K562 (cell line): ENCODE measurements around the gene RSAD1. TPM values are rescaled to one million over a fixed set of nuclear protein-coding genes. Genes with fewer than 3 reads are reported as not detected.

Experiments
- ATAC-seq: fragments of 200-7000 bp; cut with Tn5 transposase; 3 replicates; pipeline ENCODE4 v1.9.1; 2020; ENCODE audit warnings: moderate library complexity
- BruUV-seq: library from RNA; stranded (reverse); fragments of 400-500 nt; replicated peaks from 2 replicates; lab custom pipeline; 2021; lab: Mats Ljungman, UMichigan
- CTCF ChIA-PET: fragments of 300-600 bp; formaldehyde crosslinking; extraction: SDS; loops from one replicate; lab custom pipeline; 2021; ENCODE audit warnings: low intra/inter-chr PET ratio; lab: Yijun Ruan, JAX
- POLR2A ChIA-PET: fragments of 300-600, 350-650 bp; sonication (Branson Sonifier 250); formaldehyde crosslinking; extraction: SDS; loops from one replicate; lab custom pipeline; 2021; ENCODE audit warnings: antibody characterized with exemption, inconsistent platforms; lab: Yijun Ruan, JAX
- DNase-seq, 4 experiments: peaks; one replicate each; pipeline versions ENCODE4 v3.0.0 to v3.0.0-alpha.2; 2011 to 2018; ENCODE audit warnings: low spot score in 3 of 4, mixed read lengths in 3 of 4; ENCODE audit errors: extremely low read depth in 1 of 4
- FAIRE-seq: peaks from 2 replicates; lab custom pipeline; 2011; peaks lifted over from hg19 to GRCh38; lab: Jason Lieb, UNC
- H2AFZ ChIP-seq: 2 replicates; pipeline ENCODE4 v1.6.0; 2011; ENCODE audit warnings: low read depth, low read length, control low read depth, inconsistent platforms
- H3K27ac ChIP-seq: fragments of 200-600 bp; 3 replicates; pipeline ENCODE4 v1.8.0; 2011; ENCODE audit warnings: low read depth, mild to moderate bottlenecking, control low read depth, inconsistent platforms, low read length, moderate library complexity, mixed read lengths; ENCODE audit errors: extremely low read depth
- H3K27me3 ChIP-seq, 2 experiments: fragments of 300-600 bp in 1 of 2; 2 replicates in 1 of 2; 3 replicates in 1 of 2; pipeline versions ENCODE4 v1.6.0 to v1.8.0; 2011; ENCODE audit warnings: inconsistent platforms in 2 of 2, low read length in 2 of 2, mild to moderate bottlenecking in 1 of 2, mixed read lengths in 1 of 2, moderate library complexity in 1 of 2; ENCODE audit not compliant: control insufficient read depth in 2 of 2, insufficient read depth in 2 of 2
- H3K36me3 ChIP-seq: fragments of 300-600 bp; 3 replicates; pipeline ENCODE4 v1.8.0; 2011; ENCODE audit warnings: mild to moderate bottlenecking, low read length, inconsistent platforms; ENCODE audit not compliant: control insufficient read depth, insufficient read depth
- H3K4me1 ChIP-seq, 2 experiments: fragments of 200-600 bp in 1 of 2; replicated peaks in 1 of 2; 2 replicates in 1 of 2; 3 replicates in 1 of 2; pipeline versions ENCODE4 v1.5.1 to v1.8.0; 2011; ENCODE audit warnings: inconsistent platforms in 2 of 2, low read length in 2 of 2, mild to moderate bottlenecking in 1 of 2, mixed read lengths in 1 of 2, moderate library complexity in 1 of 2; ENCODE audit not compliant: control insufficient read depth in 2 of 2, insufficient read depth in 2 of 2
- H3K4me2 ChIP-seq: 2 replicates; pipeline ENCODE4 v1.6.1; 2011; ENCODE audit warnings: low read length, control low read depth, inconsistent platforms, mixed read lengths; ENCODE audit not compliant: insufficient read depth
- H3K4me3 ChIP-seq: fragments of 200-600 bp; sonication (generic), shearing (Covaris generic); 2 replicates; pipeline ENCODE4 v1.5.1; 2016; ENCODE audit warnings: control low read depth, inconsistent platforms
- H3K79me2 ChIP-seq: fragments of 200-600 bp; 3 replicates; pipeline ENCODE4 v1.8.0; 2011; ENCODE audit warnings: low read length, inconsistent platforms; ENCODE audit not compliant: control insufficient read depth, insufficient read depth
- H3K9ac ChIP-seq, 2 experiments: 2 replicates each; pipeline versions ENCODE4 v1.6.0 to v1.6.1; 2011; ENCODE audit warnings: low read depth in 2 of 2, low read length in 2 of 2, control low read depth in 1 of 2, inconsistent platforms in 1 of 2, mild to moderate bottlenecking in 1 of 2, mixed read lengths in 1 of 2; ENCODE audit not compliant: insufficient read depth in 1 of 2
- H3K9me1 ChIP-seq: one replicate; pipeline ENCODE4 v1.6.0; 2011; ENCODE audit warnings: inconsistent platforms, mild to moderate bottlenecking, low read length, moderate library complexity; ENCODE audit not compliant: control insufficient read depth, insufficient read depth
- H3K9me3 ChIP-seq: replicated peaks from 2 replicates; pipeline ENCODE4 v1.5.1; 2011; ENCODE audit warnings: low read depth, low read length, inconsistent platforms; ENCODE audit not compliant: control insufficient read depth, insufficient read depth
- H4K20me1 ChIP-seq: replicated peaks from 2 replicates; pipeline ENCODE4 v1.6.1; 2011; ENCODE audit warnings: low read length, inconsistent platforms, mixed read lengths; ENCODE audit not compliant: control insufficient read depth, insufficient read depth
- BCL6 ChIP-seq: fragments of 250-450 bp; sonication (Bioruptor Pico); IDR thresholded peaks from 2 replicates; pipeline ENCODE4 v1.4.0; 2020
- BHLHE40 ChIP-seq: IDR thresholded peaks from 2 replicates; pipeline ENCODE4 v1.6.1; 2011; ENCODE audit warnings: low read length, improper control_type of control experiment
- CEBPG ChIP-seq, 3 experiments: fragments of 200-800 bp in 1 of 3; sonication (Bioruptor generic) in 1 of 3; sonication (generic) in 1 of 3; formaldehyde crosslinking in 1 of 3; IDR thresholded peaks in 2 of 3; conservative IDR thresholded peaks in 1 of 3; 2 replicates each; pipeline versions ENCODE4 v1.6.1 to v1.8.0; 2016 to 2022; ENCODE audit warnings: missing compliant biosample characterization in 2 of 3, missing genetic modification characterization in 2 of 3, mild to moderate bottlenecking in 1 of 3, missing genetic modification reagents in 1 of 3
- ELK1 ChIP-seq: sonication (generic); formaldehyde crosslinking; IDR thresholded peaks from 2 replicates; pipeline ENCODE4 v1.8.1; 2022; ENCODE audit warnings: missing genetic modification reagents
- GABPB1 ChIP-seq: sonication (generic); formaldehyde crosslinking; IDR thresholded peaks from 2 replicates; pipeline ENCODE4 v1.8.0; 2022; ENCODE audit warnings: mild to moderate bottlenecking, missing genetic modification reagents
- NFRKB ChIP-seq: fragments of 450-650 bp; IDR thresholded peaks from 2 replicates; pipeline ENCODE4 v1.6.1; 2016; ENCODE audit warnings: low read depth
- SMARCA5 ChIP-seq: fragments of 450-650 bp; IDR thresholded peaks from 2 replicates; pipeline ENCODE4 v1.6.1; 2016
- ZBTB5 ChIP-seq: fragments of 450-650 bp; IDR thresholded peaks from 2 replicates; pipeline ENCODE4 v1.6.1; 2017; ENCODE audit warnings: antibody characterized with exemption
- WGBS: fragments of 100-300 bp; shearing (Covaris generic); methylation state at CpG from one replicate; pipeline ENCODE4 v1.1.6; 2016; ENCODE audit warnings: low coverage, mixed read lengths; ENCODE audit not compliant: insufficient coverage; ENCODE audit errors: missing lambda C conversion rate; 5-methylcytosine and 5-hydroxymethylcytosine counted together
- in situ Hi-C: fragments of 300-500 bp; cut with MboI; formaldehyde crosslinking; loops from 4 replicates; pipeline ENCODE4 v1.15.0; 2018; ENCODE audit warnings: inconsistent platforms, mixed read lengths
- intact Hi-C: fragments of 100-400 bp; cut with micrococcal nuclease; formaldehyde crosslinking; loops from 2 replicates; pipeline ENCODE4 v1.14.2; 2022
- polyA plus RNA-seq, 8 experiments: library from polyadenylated mRNA; depleted of rRNA in 4 of 8; stranded (reverse) in 5 of 8; unstranded in 3 of 8; fragments of >200 nt; fragmentation: Nextera tagmentation in 2 of 8; fragmentation: Illumina TruSeq in 1 of 8; extraction: Ambion mirVana in 2 of 8; extraction: Trizol in 1 of 8; gene quantifications; 2 replicates each; pipeline versions ENCODE4 v1.2.1 to v1.2.3, GENCODE V29; 2011 to 2014; ENCODE audit warnings: inconsistent platforms in 1 of 8, missing spikeins in 1 of 8
- total RNA-seq, 7 experiments: library from RNA; depleted of rRNA in 6 of 7; stranded (reverse); fragments of >200 nt in 6 of 7; fragmentation: Illumina TruSeq in 2 of 7; extraction: Trizol in 2 of 7; gene quantifications; 2 replicates each; pipeline versions ENCODE4 v1.2.1 to v1.2.3, GENCODE V29; 2011 to 2021; ENCODE audit warnings: low replicate concordance in 1 of 7

The RSAD1 gene
- total and polyA plus RNA-seq, 9 of the 15 experiments (the other 6 are each of a cell fraction or from before 2014, with no cell fraction given): 4.5 to 42.5 (median 26.8) TPM

GRCh38 chr17:50533185-50533584 is 54.5 kb downstream of the RSAD1 start:
- TF ChIP-seq BHLHE40: no peak
- TF ChIP-seq ELK1 (CRISPR knock-in tag): no peak
- TF ChIP-seq SMARCA5: no peak
- no peak for TF ChIP-seq NFRKB
- TF ChIP-seq GABPB1 (CRISPR knock-in tag): no peak
- TF ChIP-seq ZBTB5: no peak
- no peak for TF ChIP-seq CEBPG (CRISPR knock-in tag; IDR thresholded peaks at IDR 0.05)
- no peak for TF ChIP-seq CEBPG (tag; conservative IDR thresholded peaks at IDR 0.05 in 1 of 2, IDR thresholded peaks at IDR 0.05 in 1 of 2)
- TF ChIP-seq BCL6 (CRISPR knock-in tag): no peak
- Histone ChIP-seq H3K79me2 (no peaks in the 10 kb centered on the region), H3K4me3 (no peak overlapping the region), H2AFZ (no peak overlapping the region), H4K20me1 (peaks cover 16% of the 10 kb centered on the region; the same call in 1 of the 2 replicates), H3K27me3 (peaks cover 35 to 64% of the 10 kb centered on the region in 2 experiments; a peak in 4 of 5 replicates), H3K9ac (no peak overlapping the region), H3K27ac (no peak overlapping the region), H3K9me3 (no peaks in the 10 kb centered on the region), H3K36me3 (no peaks in the 10 kb centered on the region), H3K4me2 (no peak overlapping the region), H3K9me1 (no peaks in the 10 kb centered on the region), H3K4me1 (peaks cover 0 to 35% of the 10 kb centered on the region in 2 experiments; a peak in 3 of 5 replicates)
- in situ Hi-C loops (no loop called here), intact Hi-C loops (no loop called here)
- ATAC-seq: no peak
- no peak for FAIRE-seq
- whole genome bisulfite sequencing: 6% methylated on average over 5 of the region's 5 CpGs
- no peak for DNase-seq
- BruUV-seq: no TSS peak
- CTCF ChIA-PET: no interaction called here
- POLR2A ChIA-PET: interaction anchor here (0.5 to 1.1 kb wide), 2 partner anchors 9 to 183 kb away, joined by 3 to 4 read pairs; no protein-coding TSS in a partner anchor
